Stimulated activated CD4-positive, alpha-beta T cell treated with anti-CD3 and anti-CD28 coated beads, Interleukin-1b, Interleukin-23, amount 100 ng/mL, for 1 hour (primary cell): Measurements from ENCODE around the gene ALDH8A1.

Experiments used
- DNase-seq, 2 donors: peaks; one replicate each; pipeline ENCODE4 v3.0.0-alpha.2; 2020; ENCODE audit warnings: low read depth in 2 of 2

Gene ALDH8A1

GRCh38 chr6:134873500-134874388 is 76.2 kb downstream of the ALDH8A1 start:
- DNase-seq, result no peak

GRCh38 chr6:134870677-134871498 is 79.0 kb downstream of the ALDH8A1 start:
- DNase-seq, result no peak

- DNase-seq, result no peak
Observed at GRCh38 chr6:134868812-134869211, 81.1 kb downstream of the ALDH8A1 start.
